HepG2 (cell line): ENCODE measurements around the gene SETD2.

Experiments used
- ATF7 ChIP-seq, 2 experiments: fragments of 450-650 bp in 1 of 2; sonication (generic) in 1 of 2; formaldehyde crosslinking in 1 of 2; IDR thresholded peaks; 2 replicates each; pipeline versions ENCODE4 v1.4.0 to v1.6.1; 2016 to 2020; ENCODE audit warnings: antibody characterized with exemption in 1 of 2, mild to moderate bottlenecking in 1 of 2, missing genetic modification reagents in 1 of 2
- CTCF ChIP-seq: sonication (generic); formaldehyde crosslinking; IDR thresholded peaks from 2 replicates; pipeline ENCODE4 v1.5.0; 2020; ENCODE audit warnings: mild to moderate bottlenecking, missing genetic modification reagents, moderate library complexity
- MAFG ChIP-seq: sonication (generic); formaldehyde crosslinking; IDR thresholded peaks from 2 replicates; pipeline ENCODE4 v1.5.1; 2020; ENCODE audit warnings: mild to moderate bottlenecking, missing genetic modification reagents
- REST ChIP-seq, 2 experiments: IDR thresholded peaks; 2 replicates each; pipeline ENCODE4 v1.6.1; 2011 to 2012; ENCODE audit warnings: low read length in 2 of 2, borderline replicate concordance in 1 of 2, low read depth in 1 of 2, mild to moderate bottlenecking in 1 of 2, moderate library complexity in 1 of 2
- SAFB2 ChIP-seq: sonication (generic); formaldehyde crosslinking; IDR thresholded peaks from 2 replicates; pipeline ENCODE4 v1.5.1; 2020; ENCODE audit warnings: missing genetic modification reagents, low read depth, mild to moderate bottlenecking, borderline replicate concordance
- ZBTB8A ChIP-seq: sonication (generic); formaldehyde crosslinking; IDR thresholded peaks from 2 replicates; pipeline ENCODE4 v1.4.0; 2020; ENCODE audit warnings: mild to moderate bottlenecking, low read depth, missing genetic modification reagents, borderline replicate concordance
- ZNF317 ChIP-seq: sonication (generic); formaldehyde crosslinking; IDR thresholded peaks from 2 replicates; pipeline ENCODE4 v1.5.0; 2020; ENCODE audit warnings: mild to moderate bottlenecking, missing genetic modification reagents

GRCh38 chr3:46996689-46997452 is 167.0 kb downstream of the SETD2 start:
- TF ChIP-seq REST (IDR thresholded peaks at IDR 0.05; ENCODE audit: borderline replicate concordance in 1 of 2, low read depth in 1 of 2, low read length in 2 of 2) = no peak
- no peak for TF ChIP-seq CTCF
- TF ChIP-seq ZBTB8A (CRISPR knock-in tag) = no peak
- no peak for TF ChIP-seq MAFG (CRISPR knock-in tag)
- no peak for TF ChIP-seq ATF7 (IDR thresholded peaks at IDR 0.05)
- TF ChIP-seq ATF7 (CRISPR knock-in tag; IDR thresholded peaks at IDR 0.05) = no peak
- no peak for TF ChIP-seq ZNF317 (CRISPR knock-in tag)
- TF ChIP-seq SAFB2 (CRISPR knock-in tag) = no peak
